HCT116 (cell line): ENCODE data around the gene TMEM41A. TPM values are rescaled to one million over a fixed set of nuclear protein-coding genes. Genes with fewer than 3 reads are reported as not detected.
A peak's percentile ranks its signal among the peaks of the same experiment; 100 is the strongest.

Experiments
- ATAC-seq: fragments of 200-7000 bp; cut with Tn5 transposase; 2 replicates; pipeline ENCODE4 v1.9.1; 2020; ENCODE audit warnings: mild to moderate bottlenecking, moderate library complexity
- BruUV-seq: library from RNA; stranded (reverse); fragments of 400-500 nt; replicated peaks from 2 replicates; lab custom pipeline; 2021; lab: Mats Ljungman, UMichigan
- CTCF ChIA-PET: fragments of 300-600 bp; sonication (Branson Sonifier 250); formaldehyde crosslinking; loops from one replicate; lab custom pipeline; 2021; ENCODE audit warnings: antibody characterized with exemption; lab: Charles Lee
- POLR2A ChIA-PET: fragments of 300-600, 350-600 bp; sonication (Branson Sonifier 250); formaldehyde crosslinking; loops from one replicate; lab custom pipeline; 2021; ENCODE audit warnings: antibody characterized with exemption; lab: Charles Lee
- RAD21 ChIA-PET, 2 experiments: fragments of 300-600 bp; sonication (Branson Sonifier 250); formaldehyde crosslinking; loops; one replicate each; lab custom pipeline; 2023; ENCODE audit warnings: low total read pairs in 2 of 2; ENCODE audit not compliant: uncharacterized antibody in 2 of 2, unreplicated experiment in 2 of 2, low non-redundant PET in 1 of 2; lab: Charles Lee
- DNase-seq: peaks from one replicate; pipeline ENCODE4 v3.0.0-alpha.2; 2010; ENCODE audit warnings: low read depth, low spot score
- H2AFZ ChIP-seq: fragments of 200-600 bp; shearing (Covaris generic), sonication (generic); 2 replicates; pipeline ENCODE4 v1.6.1; 2017; ENCODE audit warnings: low read depth, mixed run types, mixed read lengths, antibody characterized with exemption, low read length; ENCODE audit not compliant: poor library complexity, severe bottlenecking
- H3K27ac ChIP-seq: 2 replicates; pipeline ENCODE4 v1.5.1; 2012; ENCODE audit warnings: low read depth, low read length
- H3K27me3 ChIP-seq: fragments of 200-600 bp; sonication (generic); 2 replicates; pipeline ENCODE4 v1.6.1; 2016; ENCODE audit warnings: mixed run types, low read length, mixed read lengths; ENCODE audit not compliant: insufficient read depth
- H3K36me3 ChIP-seq, 2 experiments: fragments of 200-500 bp in 1 of 2; fragments of 200-600 bp in 1 of 2; sonication (Bioruptor generic) in 1 of 2; sonication (generic) in 1 of 2; 2 replicates each; pipeline versions ENCODE4 v1.5.1 to v1.6.1; 2014 to 2016; ENCODE audit warnings: low read length in 2 of 2, inconsistent platforms in 1 of 2, mixed read lengths in 1 of 2, mixed run types in 1 of 2; ENCODE audit not compliant: insufficient read depth in 2 of 2, control insufficient read depth in 1 of 2
- H3K4me1 ChIP-seq, 2 experiments: fragments of 200-600 bp in 1 of 2; sonication (generic) in 1 of 2; 2 replicates each; pipeline versions ENCODE4 v1.5.1 to v1.6.1; 2012 to 2017; ENCODE audit warnings: low read length in 2 of 2, inconsistent platforms in 1 of 2, mild to moderate bottlenecking in 1 of 2, mixed read lengths in 1 of 2, mixed run types in 1 of 2, moderate library complexity in 1 of 2; ENCODE audit not compliant: insufficient read depth in 2 of 2, control insufficient read depth in 1 of 2
- H3K4me2 ChIP-seq: fragments of 200-600 bp; sonication (generic); 2 replicates; pipeline ENCODE4 v1.6.1; 2017; ENCODE audit warnings: mixed run types, low read length, mixed read lengths
- H3K4me3 ChIP-seq, 2 experiments: fragments of 200-600 bp in 1 of 2; sonication (generic) in 1 of 2; replicated peaks in 1 of 2; 2 replicates each; pipeline ENCODE4 v1.5.1; 2011 to 2016; ENCODE audit warnings: low read length in 2 of 2, control low read depth in 1 of 2, low read depth in 1 of 2, mild to moderate bottlenecking in 1 of 2, mixed read lengths in 1 of 2, mixed run types in 1 of 2
- H3K79me2 ChIP-seq: fragments of 200-600 bp; sonication (generic); 2 replicates; pipeline ENCODE4 v1.6.1; 2017; ENCODE audit warnings: mild to moderate bottlenecking, mixed run types, low read length, moderate library complexity, mixed read lengths; ENCODE audit not compliant: insufficient read depth
- H3K9ac ChIP-seq: fragments of 200-600 bp; sonication (generic); 2 replicates; pipeline ENCODE4 v1.6.1; 2016; ENCODE audit warnings: low read length, mixed read lengths
- H3K9me2 ChIP-seq: fragments of 200-600 bp; sonication (generic), shearing (Covaris generic); 2 replicates; pipeline ENCODE4 v1.6.1; 2017; ENCODE audit warnings: mixed run types, mild to moderate bottlenecking, moderate library complexity; ENCODE audit not compliant: insufficient read depth
- H3K9me3 ChIP-seq, 2 experiments: fragments of 200-500 bp in 1 of 2; fragments of 200-600 bp in 1 of 2; sonication (Bioruptor generic) in 1 of 2; sonication (generic) in 1 of 2; 2 replicates each; pipeline ENCODE4 v1.6.1; 2014 to 2017; ENCODE audit warnings: low read length in 2 of 2, mixed read lengths in 2 of 2, inconsistent platforms in 1 of 2, low read depth in 1 of 2, mild to moderate bottlenecking in 1 of 2, mixed run types in 1 of 2, moderate library complexity in 1 of 2; ENCODE audit not compliant: control insufficient read depth in 1 of 2, insufficient read depth in 1 of 2
- H4K20me1 ChIP-seq: fragments of 200-600 bp; sonication (generic), shearing (Covaris generic); 2 replicates; pipeline ENCODE4 v1.6.1; 2017; ENCODE audit warnings: mixed run types, mild to moderate bottlenecking, moderate library complexity; ENCODE audit not compliant: insufficient read depth
- CBX3 ChIP-seq: IDR thresholded peaks from 2 replicates; pipeline ENCODE4 v1.6.1; 2012; ENCODE audit warnings: low read depth
- CTCF ChIP-seq, 3 experiments: fragments of 200-600 bp in 1 of 3; sonication (generic) in 1 of 3; IDR thresholded peaks in 2 of 3; conservative IDR thresholded peaks in 1 of 3; 2 replicates each; pipeline ENCODE4 v1.5.1; 2012 to 2017; ENCODE audit warnings: low read depth in 2 of 3, low read length in 2 of 3, antibody characterized with exemption in 1 of 3, borderline replicate concordance in 1 of 3, control low read depth in 1 of 3, mild to moderate bottlenecking in 1 of 3, mixed read lengths in 1 of 3, mixed run types in 1 of 3, moderate library complexity in 1 of 3; ENCODE audit not compliant: insufficient read depth in 1 of 3
- EGR1 ChIP-seq: IDR thresholded peaks from 2 replicates; pipeline ENCODE4 v1.6.1; 2012; ENCODE audit warnings: low read depth
- ELF1 ChIP-seq: IDR thresholded peaks from 2 replicates; pipeline ENCODE4 v1.6.1; 2012; ENCODE audit warnings: low read depth, borderline replicate concordance
- FOSL1 ChIP-seq: IDR thresholded peaks from 2 replicates; pipeline ENCODE4 v1.6.1; 2012; ENCODE audit warnings: low read depth
- JUND ChIP-seq: IDR thresholded peaks from 2 replicates; pipeline ENCODE4 v1.6.1; 2012
- REST ChIP-seq: IDR thresholded peaks from 2 replicates; pipeline ENCODE4 v1.6.1; 2012; ENCODE audit warnings: low read depth
- SIN3A ChIP-seq: IDR thresholded peaks from 2 replicates; pipeline ENCODE4 v1.6.1; 2012; ENCODE audit warnings: low read depth
- SP1 ChIP-seq: IDR thresholded peaks from 2 replicates; pipeline ENCODE4 v1.6.1; 2012; ENCODE audit warnings: low read depth
- TCF7L2 ChIP-seq: IDR thresholded peaks from 2 replicates; pipeline ENCODE4 v1.7.0; 2011; ENCODE audit warnings: borderline replicate concordance, inconsistent platforms; ENCODE audit not compliant: insufficient read depth, insufficient read length; ENCODE audit errors: extremely low read depth
- ZNF274 ChIP-seq: fragments of 200-500 bp; sonication (Bioruptor generic); IDR thresholded peaks from 2 replicates; pipeline ENCODE4 v1.6.1; 2014; ENCODE audit warnings: mild to moderate bottlenecking, low read depth, low read length, inconsistent platforms
- intact Hi-C: fragments of 100-400 bp; cut with micrococcal nuclease; formaldehyde crosslinking; loops from 2 replicates; pipeline ENCODE4 v1.10.0; 2022
- total RNA-seq: library from RNA; stranded (reverse); gene quantifications from one replicate; pipeline ENCODE4 v1.2.1, GENCODE V29; 2021; ENCODE audit not compliant: unreplicated experiment

The TMEM41A gene
- total RNA-seq, 1 experiment from 2014 or later = 25.4 TPM

GRCh38 chr3:185532901-185533300 is 34.1 kb upstream of the TMEM41A start:
- no peak overlapping the region for H3K27ac ChIP-seq
- no peaks in the 10 kb centered on the region for H3K9me2 ChIP-seq
- H3K4me3 ChIP-seq = no peak overlapping the region
- H3K4me2 ChIP-seq = no peak overlapping the region
- intact Hi-C loops = no loop called here
- H3K36me3 ChIP-seq = no peaks in the 10 kb centered on the region
- no peak for ATAC-seq
- H2AFZ ChIP-seq = no peak overlapping the region
- TF ChIP-seq ELF1 (no peak), REST (no peak), CTCF (IDR thresholded peaks at IDR 0.05 in 2 of 3, conservative IDR thresholded peaks at IDR 0.05 in 1 of 3; ENCODE audit: borderline replicate concordance in 1 of 3, insufficient read depth in 1 of 3, low read depth in 2 of 3, low read length in 2 of 3) (no peak), CBX3 (no peak), FOSL1 (no peak), SIN3A (no peak), JUND (no peak), TCF7L2 (no peak), SP1 (no peak), ZNF274 (no peak), EGR1 (no peak)
- TF ChIP-seq, all 23 proteins: peak for 0
- no peak overlapping the region for H3K9ac ChIP-seq
- CTCF ChIA-PET = no interaction called here
- POLR2A ChIA-PET = no interaction called here
- no peak for DNase-seq
- H3K27me3 ChIP-seq = no peaks in the 10 kb centered on the region
- no peaks in the 10 kb centered on the region for H3K79me2 ChIP-seq
- TSS peak; percentile 30 for BruUV-seq
- H3K9me3 ChIP-seq = no peaks in the 10 kb centered on the region
- no peaks in the 10 kb centered on the region for H4K20me1 ChIP-seq
- RAD21 ChIA-PET = no interaction called here
- peaks cover 24 to 29% of the 10 kb centered on the region in 2 experiments for H3K4me1 ChIP-seq
